SK-N-SH (cell line): ENCODE results near the gene TTN.

Experiments
- EP300 ChIP-seq, 2 experiments: IDR thresholded peaks; 2 replicates each; pipeline versions ENCODE4 v1.4.0 to v1.6.1; 2012; ENCODE audit warnings: borderline replicate concordance in 1 of 2, low read depth in 1 of 2, low read length in 1 of 2
- GABPA ChIP-seq: IDR thresholded peaks from 2 replicates; pipeline ENCODE4 v1.4.0; 2012; ENCODE audit warnings: low read depth, mild to moderate bottlenecking
- MXI1 ChIP-seq: IDR thresholded peaks from 2 replicates; pipeline ENCODE4 v1.6.1; 2012; ENCODE audit warnings: mild to moderate bottlenecking, low read depth, low read length, improper control_type of control experiment
- NFIC ChIP-seq: IDR thresholded peaks from 2 replicates; pipeline ENCODE4 v1.4.0; 2012; ENCODE audit warnings: borderline replicate concordance
- POLR2AphosphoS5 ChIP-seq: IDR thresholded peaks from 2 replicates; pipeline ENCODE4 v1.6.1; 2012; ENCODE audit warnings: low read depth, low read length
- RAD21 ChIP-seq: IDR thresholded peaks from 2 replicates; pipeline ENCODE4 v1.6.1; 2012; ENCODE audit warnings: mild to moderate bottlenecking, low read length
- SIN3A ChIP-seq: IDR thresholded peaks from 2 replicates; pipeline ENCODE4 v1.6.1; 2012; ENCODE audit warnings: low read depth, mild to moderate bottlenecking, low read length, moderate library complexity, borderline replicate concordance
- TCF12 ChIP-seq: IDR thresholded peaks from 2 replicates; pipeline ENCODE4 v1.4.0; 2012
- TF ChIP-seq, protein P1 (sequence below): fragments of 200-600 bp; sonication (generic); IDR thresholded peaks from 2 replicates; pipeline ENCODE4 v1.6.1; 2017; ENCODE audit warnings: antibody characterized with exemption, mild to moderate bottlenecking, moderate library complexity
- TF ChIP-seq, protein P2 (sequence below): fragments of 150-350 bp; IDR thresholded peaks from 2 replicates; pipeline ENCODE4 v1.6.1; 2016; ENCODE audit warnings: mild to moderate bottlenecking, low read depth, low read length

DNA sequence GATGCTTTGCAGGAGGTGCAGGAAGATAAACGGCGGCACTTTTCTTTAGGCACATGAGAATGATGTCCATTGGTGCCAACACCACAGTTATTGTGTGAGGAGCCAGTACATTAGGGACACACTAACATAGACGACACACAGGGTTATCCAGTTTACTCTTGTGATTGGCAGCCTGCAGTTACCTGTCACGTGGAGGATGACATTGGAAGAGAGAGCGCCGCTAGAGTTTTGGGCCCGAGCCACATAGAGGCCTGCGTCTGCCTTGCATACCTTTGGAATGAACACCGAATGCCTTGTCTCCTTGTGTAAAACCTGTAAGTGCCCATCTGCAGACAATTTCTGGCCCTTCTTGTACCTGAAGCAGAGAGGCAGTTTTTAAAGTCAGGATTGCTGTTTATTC, 26.9 kb upstream of the TTN start:
- TF ChIP-seq, protein P1, sequence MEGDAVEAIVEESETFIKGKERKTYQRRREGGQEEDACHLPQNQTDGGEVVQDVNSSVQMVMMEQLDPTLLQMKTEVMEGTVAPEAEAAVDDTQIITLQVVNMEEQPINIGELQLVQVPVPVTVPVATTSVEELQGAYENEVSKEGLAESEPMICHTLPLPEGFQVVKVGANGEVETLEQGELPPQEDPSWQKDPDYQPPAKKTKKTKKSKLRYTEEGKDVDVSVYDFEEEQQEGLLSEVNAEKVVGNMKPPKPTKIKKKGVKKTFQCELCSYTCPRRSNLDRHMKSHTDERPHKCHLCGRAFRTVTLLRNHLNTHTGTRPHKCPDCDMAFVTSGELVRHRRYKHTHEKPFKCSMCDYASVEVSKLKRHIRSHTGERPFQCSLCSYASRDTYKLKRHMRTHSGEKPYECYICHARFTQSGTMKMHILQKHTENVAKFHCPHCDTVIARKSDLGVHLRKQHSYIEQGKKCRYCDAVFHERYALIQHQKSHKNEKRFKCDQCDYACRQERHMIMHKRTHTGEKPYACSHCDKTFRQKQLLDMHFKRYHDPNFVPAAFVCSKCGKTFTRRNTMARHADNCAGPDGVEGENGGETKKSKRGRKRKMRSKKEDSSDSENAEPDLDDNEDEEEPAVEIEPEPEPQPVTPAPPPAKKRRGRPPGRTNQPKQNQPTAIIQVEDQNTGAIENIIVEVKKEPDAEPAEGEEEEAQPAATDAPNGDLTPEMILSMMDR = no peak
- no peak for TF ChIP-seq RAD21
- no peak for TF ChIP-seq MXI1
- TF ChIP-seq SIN3A = no peak
- no peak for TF ChIP-seq EP300 (IDR thresholded peaks at IDR 0.05; ENCODE audit: borderline replicate concordance in 1 of 2, low read depth in 1 of 2, low read length in 1 of 2)
- TF ChIP-seq GABPA = no peak
- TF ChIP-seq POLR2AphosphoS5 = no peak
- TF ChIP-seq, protein P2, sequence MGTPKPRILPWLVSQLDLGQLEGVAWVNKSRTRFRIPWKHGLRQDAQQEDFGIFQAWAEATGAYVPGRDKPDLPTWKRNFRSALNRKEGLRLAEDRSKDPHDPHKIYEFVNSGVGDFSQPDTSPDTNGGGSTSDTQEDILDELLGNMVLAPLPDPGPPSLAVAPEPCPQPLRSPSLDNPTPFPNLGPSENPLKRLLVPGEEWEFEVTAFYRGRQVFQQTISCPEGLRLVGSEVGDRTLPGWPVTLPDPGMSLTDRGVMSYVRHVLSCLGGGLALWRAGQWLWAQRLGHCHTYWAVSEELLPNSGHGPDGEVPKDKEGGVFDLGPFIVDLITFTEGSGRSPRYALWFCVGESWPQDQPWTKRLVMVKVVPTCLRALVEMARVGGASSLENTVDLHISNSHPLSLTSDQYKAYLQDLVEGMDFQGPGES = no peak
- TF ChIP-seq NFIC = no peak
- TF ChIP-seq TCF12 = no peak
